ENCODE results near the gene METRN.

The METRN gene

DNA sequence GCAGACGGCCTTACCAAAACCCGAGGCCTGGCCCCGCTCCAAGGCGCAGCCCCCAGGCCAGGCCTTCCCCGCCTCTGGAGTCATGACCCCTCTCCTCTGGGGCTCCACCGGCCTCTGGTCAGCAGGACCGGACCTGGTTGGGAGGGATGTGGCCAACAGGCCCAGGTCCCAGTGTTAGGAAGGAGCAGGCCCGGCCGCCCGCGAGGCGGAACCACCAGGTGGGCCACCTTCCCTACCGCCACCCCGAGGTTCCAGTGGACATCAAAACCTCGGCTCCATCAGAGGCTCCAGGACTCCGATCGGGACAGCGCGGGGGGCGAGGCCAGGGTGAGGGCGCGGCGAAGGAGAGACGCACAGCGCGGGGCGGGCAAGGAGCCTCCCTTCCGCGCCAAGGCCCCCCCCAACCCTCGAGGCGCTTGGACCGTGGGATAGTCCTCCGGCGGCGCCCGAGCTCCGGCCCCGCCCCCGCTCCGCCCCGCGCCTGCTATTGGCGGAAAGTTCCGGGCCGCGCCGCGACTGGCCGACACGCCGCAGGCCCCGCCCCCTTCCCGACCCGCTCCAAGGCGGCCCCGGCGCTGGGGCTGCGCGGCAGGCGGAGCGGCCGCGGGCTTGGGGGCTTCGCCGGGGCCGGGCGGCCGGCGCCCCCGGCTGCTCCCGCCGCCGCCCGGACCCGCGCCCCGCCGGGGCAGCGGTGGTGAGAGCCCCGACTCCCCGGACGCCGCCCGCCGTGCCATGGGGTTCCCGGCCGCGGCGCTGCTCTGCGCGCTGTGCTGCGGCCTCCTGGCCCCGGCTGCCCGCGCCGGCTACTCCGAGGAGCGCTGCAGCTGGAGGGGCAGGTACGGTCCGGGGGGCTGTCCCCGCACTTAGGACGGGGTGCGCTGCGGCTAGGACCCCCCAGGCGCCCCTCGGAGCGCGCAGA lies at the start of gene METRN:
METRN (plus strand) TSS at position 561 of the 919 bp plus-strand sequence; CDS start at position 733, 172 bp downstream.
- peak; percentile 95 for DNase-seq

DNA sequence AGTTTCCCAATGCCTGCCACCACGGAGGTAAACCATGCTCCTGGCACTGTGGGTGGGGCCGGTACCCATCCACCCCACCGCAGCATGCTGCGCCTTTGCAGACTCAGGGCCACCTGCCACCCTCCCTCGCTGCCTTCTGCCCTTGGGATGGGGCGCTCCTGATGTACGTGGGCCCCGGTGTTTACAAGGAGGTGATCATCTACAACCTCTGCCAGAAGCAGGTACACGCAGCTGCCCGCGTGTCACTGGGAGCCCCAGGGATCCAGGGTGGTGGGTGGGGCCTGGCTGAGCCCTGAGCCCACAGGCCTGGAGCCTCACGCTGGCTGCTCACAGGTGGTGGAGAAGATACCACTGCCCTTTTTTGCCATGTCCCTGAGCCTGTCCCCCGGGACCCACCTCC lies 48.3 kb upstream of the METRN start:
- DNase-seq: no peak

DNA sequence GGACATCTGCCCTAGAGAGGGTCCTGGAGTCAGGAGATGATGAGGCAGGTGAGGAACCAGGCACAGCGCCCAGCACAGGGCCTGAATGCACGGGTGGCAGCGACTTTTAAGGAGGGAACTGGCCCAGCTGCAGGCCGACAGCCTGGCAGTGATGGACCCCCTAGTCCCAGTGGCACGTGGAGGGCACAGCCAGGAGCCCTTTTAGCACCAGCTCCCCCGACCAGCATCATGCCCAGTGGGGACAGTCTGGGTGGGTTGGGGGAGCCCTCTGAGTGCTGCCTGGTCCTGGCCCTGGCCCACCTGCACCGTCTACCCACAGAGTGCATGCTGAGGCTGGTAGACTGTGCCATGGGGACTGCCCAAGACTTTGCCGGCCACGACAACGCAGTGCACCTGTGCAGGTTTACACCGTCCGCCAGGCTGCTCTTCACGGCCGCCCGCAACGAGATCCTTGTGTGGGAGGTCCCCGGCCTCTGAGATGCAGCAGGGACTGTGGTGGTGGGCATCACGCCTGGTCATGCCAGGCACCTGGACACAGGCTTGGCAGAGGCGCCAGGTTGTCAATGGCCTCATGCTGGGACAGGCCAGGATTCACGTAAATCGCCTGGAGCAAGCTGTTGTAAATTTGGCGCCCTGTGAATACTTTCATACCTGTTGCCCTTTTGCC lies 47.7 kb upstream of the METRN start:
- no peak for DNase-seq

DNA sequence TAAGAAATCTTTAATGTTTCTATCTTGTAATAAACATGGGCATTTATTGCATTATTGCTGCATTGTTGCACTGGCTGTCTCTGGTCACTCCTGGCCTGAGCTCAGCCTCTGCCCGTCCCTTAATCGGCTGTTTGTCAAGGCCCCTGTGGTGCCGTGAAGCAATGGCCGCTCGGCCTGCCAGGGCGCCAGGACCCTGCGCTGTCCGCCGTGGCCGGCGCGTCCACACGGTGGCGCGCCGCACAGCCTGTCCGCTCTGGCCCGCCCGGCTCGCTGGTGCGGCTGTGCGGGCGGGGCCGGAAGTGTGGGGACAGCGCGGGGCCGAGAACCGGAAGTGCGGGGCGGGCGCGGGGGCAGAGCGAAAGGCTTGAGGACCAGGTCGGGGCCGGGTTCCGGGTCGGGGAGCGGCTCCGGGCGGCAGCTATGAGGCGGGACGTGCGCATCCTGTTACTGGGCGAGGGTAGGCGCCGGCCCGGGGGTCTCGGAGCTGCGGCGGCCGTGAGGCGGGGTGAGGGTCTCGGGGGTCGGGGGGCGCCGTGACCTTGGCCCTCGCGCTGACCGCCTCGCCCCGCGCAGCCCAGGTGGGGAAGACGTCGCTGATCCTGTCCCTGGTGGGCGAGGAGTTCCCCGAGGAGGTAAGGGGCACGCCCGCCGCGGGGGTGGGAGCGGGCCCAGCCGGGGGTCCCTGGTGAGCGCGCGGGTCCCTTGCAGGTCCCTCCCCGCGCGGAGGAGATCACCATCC lies 47.0 kb upstream of the METRN start, which contains the start of gene RHOT2:
RHOT2 (plus strand) TSS at position 353 of the 739 bp plus-strand sequence; CDS start at position 421, 68 bp downstream.
- peak; percentile 96 for DNase-seq

DNA sequence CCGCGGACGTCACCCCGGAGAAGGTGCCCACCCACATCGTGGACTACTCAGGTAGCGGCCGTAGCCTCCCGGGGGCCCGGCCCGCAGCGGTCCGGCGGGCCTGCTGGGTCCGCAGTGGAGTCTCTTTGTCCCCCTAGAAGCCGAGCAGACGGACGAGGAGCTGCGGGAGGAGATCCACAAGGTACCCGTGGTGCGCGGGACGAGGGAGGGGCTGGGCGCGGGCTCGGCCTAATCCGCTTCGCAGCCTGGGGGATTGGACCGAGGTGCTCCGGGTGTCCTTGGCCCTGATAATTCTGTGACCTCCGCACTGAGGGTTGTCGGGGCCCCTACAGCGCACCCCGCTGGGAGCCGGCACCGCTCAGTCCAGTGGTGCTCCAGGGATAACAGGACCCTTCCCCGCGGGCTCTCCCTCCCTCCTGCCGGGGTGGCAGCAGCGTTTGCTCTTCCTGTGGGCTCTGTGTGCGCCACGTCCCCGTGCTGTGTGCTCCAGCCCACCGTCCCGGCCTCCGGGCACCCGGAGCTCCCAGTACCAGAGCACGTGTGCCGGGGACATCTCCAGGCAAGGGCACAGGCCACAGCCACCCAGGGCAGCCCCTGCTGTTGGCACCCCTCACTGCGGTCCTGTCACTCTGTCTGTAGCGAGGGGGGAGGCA lies 46.3 kb upstream of the METRN start:
- DNase-seq: peak; percentile 49

DNA sequence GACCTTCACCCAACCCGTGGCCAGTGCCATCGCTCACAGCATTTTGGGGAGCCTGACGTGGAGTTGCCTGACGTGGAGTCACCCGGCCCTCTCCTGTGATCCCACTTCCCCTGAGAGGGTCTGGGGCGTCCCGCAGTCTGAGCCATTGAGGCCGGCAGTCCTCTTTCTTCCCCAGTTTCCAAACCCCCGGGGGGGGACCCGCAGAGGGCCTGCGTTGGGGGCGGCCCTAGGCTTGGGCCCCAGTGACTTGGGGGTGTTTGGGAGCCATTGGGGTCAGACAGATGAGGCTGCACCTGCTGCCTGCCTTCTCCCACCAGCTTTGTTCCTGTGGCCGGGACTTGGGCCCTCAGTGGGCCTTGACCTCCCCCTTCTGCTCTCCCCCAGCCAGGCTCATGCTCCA lies 45.3 kb upstream of the METRN start:
- DNase-seq: no peak

DNA sequence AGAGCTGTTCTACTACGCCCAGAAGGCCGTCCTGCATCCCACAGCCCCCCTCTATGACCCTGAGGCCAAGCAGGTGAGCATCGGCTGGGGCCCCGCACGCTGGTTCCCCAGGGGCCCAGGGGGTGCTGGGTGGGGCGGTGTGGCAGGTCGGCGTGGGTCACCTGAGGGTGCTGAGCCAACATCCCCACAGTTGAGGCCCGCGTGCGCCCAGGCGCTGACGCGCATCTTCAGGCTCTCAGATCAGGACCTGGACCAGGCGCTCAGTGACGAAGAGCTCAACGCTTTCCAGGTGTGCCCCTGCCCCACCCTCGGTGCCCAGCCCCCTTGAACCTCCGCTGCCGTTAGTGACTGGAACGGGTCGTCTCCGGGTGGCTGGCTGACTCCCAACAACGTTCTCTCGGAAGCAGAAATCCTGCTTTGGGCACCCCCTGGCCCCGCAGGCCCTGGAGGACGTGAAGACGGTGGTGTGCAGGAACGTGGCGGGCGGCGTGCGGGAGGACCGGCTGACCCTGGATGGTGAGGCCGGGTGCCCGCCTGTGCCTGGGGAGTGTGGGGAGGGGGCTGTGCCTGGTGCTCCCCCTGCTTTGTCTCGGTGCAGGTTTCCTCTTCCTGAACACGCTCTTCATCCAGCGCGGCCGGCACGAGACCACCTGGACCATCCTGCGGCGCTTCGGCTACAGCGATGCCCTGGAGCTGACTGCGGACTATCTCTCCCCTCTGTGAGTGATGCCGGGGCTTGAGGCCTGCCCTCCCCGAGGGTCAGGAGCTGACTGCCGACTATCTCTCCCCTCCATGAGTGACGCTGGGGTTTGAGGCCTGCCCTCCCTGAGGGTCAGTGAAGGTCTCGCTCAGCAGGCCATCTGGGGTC lies 44.2 kb upstream of the METRN start:
- DNase-seq: no peak

DNA sequence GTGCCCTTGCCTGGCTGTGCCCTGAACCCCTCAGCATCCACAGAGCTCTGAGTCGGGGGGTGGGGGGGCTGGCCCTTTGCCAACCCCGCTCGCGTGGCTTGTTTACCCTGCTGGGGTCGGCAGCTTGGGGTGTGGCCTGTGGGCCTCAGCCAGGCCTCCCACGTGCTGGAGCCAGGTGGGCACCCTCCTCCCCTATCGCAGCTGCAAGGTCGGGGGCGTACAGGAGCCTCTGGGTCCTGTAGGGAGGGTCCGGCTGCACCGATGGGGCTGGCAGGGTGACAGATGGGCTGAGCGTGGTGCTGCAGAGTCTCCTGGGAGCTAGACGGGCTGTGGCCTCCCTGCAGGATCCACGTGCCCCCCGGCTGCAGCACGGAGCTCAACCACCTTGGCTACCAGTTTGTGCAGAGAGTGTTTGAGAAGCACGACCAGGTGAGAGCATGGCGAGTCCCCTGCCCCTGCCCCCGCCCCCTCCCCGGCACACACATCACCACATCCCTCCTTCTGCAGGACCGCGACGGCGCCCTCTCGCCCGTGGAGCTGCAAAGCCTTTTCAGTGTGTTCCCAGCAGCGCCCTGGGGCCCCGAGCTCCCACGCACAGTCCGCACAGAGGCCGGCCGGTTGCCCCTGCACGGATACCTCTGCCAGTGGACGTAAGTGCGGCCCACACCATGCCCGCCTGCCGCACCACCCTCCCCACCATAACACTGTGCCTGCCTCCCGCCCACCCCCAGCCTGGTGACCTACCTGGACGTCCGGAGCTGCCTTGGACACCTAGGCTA lies 43.4 kb upstream of the METRN start:
- no peak for DNase-seq

DNA sequence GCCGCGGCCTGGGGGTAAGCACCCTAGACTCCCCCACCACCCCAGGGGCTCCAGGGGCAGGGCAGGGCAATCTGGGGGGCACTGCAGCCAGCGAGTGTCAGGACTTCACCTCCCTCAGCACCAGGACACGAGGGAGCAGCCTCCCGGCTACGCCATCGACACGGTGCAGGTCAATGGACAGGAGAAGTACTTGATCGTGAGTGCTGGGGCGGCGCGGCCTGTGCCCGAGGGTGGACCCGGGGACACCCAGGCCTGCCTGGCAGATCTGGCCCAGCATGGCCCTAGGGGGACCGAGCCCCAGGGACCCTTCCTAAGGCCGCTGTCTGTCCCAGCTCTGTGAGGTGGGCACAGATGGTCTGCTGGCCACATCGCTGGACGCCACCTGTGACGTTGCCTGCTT lies 42.5 kb upstream of the METRN start:
- no peak for DNase-seq

DNA sequence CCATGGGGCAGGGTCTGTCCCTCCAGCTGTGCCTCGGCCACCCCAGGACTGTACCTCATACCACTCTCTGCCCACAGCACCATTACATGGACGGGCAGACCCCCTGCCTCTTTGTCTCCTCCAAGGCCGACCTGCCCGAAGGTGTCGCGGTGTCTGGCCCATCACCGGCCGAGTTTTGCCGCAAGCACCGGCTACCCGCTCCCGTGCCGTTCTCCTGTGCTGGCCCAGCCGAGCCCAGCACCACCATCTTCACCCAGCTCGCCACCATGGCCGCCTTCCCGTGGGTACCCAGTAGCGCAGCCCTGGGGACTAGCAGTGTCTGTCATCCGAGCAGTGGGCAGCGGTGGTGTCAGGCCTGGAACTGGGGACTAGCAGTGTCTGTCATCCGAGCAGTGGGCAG lies 42.1 kb upstream of the METRN start:
- DNase-seq: no peak

DNA sequence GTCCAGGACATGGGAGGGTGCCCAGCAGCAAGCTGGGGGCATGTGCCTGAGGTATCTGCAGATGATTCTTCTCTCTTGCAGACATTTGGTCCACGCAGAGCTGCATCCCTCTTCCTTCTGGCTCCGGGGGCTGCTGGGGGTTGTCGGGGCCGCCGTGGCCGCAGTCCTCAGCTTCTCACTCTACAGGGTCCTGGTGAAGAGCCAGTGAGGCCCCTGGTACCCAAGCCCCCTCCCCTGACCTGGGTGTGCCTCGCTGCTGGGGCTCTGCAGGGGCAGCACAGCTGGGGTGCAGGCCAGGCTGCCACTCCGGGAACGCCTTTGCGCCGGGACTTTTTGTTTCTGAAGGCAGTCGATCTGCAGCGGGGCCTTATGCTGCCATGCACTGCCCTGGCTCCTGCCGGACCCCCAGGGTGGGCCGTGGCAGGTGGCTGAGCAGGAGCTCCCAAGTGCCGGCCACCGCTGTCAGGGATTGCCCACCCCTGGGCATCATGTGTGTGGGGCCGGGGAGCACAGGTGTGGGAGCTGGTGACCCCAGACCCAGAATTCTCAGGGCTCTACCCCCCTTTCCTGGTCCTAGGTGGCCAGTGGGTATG lies 41.4 kb upstream of the METRN start:
- no peak for DNase-seq

DNA sequence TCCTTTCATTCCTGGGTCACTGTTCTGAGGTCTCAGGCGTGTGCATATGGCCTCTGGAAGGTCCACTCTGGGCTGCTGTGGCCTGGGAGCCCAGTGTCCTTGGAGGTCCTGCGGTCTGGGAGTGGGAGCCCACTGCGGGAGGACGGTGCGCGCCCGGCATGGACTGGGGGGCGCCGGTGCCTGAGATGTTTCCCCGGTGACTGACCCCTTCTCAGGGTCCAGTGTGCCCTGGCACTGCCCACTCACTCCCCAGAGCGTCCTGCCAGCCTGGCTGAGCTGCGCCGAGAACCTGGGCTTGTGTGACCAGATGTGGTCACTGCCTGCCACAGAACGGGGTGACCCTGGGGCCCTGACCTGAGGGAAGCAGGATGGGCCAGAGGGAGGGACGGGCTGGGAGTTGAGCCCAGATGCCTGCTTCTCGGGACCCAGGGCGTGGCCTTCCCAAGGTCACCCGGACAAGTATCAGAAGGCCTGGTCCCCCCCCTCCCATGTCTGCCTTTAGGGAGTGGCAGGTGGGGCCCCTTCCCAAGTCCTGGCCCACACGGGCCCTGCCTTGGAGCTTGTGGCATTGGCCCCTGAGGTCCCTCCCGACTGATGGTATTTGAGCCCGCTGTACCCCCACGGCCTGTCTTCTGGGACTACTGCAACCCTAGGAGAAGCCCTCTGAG lies 40.6 kb upstream of the METRN start:
- DNase-seq: no peak

DNA sequence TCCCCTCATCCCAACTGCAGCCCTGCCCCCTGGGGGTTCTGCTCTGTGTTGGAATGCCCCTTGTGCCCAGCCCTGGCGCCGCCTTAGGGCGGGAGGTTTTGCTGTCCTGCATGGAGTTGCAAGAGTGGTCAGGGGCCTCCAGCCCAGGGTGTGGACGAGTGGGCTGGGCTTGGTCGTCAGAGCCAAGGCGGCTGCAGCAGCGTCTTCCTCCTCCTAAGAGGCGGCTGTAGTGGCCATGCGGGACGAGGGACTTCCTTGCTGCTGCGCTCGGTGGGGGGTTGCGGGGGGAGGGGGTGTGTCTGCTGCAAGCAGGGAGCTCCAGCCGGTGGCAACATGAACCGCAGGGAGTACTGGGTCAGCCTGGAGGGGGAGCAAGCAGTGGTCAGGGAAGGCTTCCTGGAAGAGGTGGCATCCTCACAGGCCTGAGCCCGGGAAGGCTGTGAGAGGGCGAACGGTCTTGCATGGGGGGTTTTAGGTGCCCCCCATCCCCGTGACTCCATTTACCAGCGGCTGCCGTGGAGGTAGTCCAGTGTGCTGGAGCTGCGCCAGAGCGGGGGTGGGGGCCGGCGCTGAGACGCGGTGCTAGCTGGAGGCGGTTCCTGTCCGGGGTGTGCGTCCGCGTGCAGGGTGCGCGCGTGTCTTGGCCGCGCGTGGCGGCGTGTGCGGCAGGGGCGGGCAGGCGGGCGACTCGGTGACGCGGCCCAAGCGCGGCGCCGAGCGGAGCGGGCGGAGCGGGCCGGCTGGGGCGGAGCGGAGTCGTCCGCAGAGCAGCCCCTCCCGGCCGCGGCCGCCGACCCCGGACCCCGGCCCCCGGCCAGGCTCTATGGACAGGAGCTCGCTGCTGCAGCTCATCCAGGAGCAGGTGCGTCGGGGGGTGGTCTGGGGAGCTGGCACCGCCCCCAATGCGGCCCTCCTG lies 39.7 kb upstream of the METRN start, which contains the start of gene RHBDL1:
RHBDL1 (plus strand) TSS at position 704 of the 916 bp plus-strand sequence; CDS start at position 824, 120 bp downstream.
- peak; percentile 47 for DNase-seq

DNA sequence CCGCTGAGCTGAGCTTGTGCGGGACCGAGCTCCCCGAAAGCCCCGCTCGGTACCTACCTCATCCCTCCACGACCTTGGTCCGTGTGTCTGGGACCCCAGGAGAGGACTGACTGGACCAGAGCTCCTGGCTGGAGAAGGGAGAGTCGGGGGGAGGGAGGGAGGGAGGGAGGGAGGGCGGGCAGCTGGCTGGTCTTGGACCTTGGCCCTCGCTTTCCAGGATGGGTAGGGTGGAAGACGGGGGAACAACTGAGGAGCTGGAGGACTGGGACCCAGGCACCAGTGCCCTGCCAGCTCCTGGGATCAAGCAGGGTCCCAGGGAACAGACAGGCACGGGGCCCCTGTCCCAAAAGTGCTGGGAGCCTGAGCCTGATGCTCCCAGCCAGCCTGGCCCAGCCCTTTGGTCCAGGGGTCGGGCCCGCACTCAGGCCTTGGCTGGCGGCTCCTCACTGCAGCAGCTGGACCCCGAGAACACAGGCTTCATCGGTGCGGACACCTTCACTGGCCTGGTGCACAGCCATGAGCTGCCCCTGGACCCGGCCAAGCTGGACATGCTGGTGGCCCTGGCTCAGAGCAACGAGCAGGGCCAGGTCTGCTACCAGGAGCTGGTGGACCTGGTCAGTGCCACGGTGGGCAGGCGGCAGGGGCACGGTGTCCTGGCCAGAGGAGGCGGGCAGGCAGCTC lies 38.9 kb upstream of the METRN start:
- no peak for DNase-seq

DNA sequence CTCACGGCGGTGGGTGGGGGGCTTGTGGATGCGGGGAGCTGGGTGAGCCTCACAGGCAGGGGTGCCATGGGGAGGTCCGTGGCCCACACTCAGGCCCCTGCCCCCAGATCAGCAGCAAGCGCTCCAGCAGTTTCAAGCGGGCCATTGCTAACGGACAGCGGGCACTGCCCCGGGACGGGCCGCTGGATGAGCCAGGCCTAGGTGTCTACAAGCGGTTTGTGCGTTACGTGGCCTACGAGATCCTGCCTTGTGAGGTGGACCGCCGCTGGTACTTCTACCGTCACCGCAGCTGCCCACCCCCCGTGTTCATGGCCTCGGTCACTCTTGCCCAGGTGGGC lies 38.4 kb upstream of the METRN start:
- DNase-seq: no peak

DNA sequence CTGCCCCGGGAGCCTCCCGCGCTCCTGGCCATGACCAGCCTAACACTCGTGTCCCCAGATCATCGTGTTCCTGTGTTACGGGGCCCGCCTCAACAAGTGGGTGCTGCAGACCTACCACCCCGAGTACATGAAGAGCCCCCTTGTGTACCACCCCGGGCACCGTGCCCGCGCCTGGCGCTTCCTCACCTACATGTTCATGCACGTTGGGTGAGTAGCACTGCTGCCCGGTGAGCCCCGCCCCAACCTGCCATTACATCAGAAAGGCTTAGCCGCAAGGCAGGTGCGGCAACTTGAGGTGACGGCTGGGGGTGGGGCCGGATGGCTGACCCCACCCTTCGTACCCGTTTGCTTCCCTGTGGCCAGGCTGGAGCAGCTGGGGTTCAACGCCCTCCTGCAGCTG lies 38.0 kb upstream of the METRN start:
- DNase-seq: no peak

DNA sequence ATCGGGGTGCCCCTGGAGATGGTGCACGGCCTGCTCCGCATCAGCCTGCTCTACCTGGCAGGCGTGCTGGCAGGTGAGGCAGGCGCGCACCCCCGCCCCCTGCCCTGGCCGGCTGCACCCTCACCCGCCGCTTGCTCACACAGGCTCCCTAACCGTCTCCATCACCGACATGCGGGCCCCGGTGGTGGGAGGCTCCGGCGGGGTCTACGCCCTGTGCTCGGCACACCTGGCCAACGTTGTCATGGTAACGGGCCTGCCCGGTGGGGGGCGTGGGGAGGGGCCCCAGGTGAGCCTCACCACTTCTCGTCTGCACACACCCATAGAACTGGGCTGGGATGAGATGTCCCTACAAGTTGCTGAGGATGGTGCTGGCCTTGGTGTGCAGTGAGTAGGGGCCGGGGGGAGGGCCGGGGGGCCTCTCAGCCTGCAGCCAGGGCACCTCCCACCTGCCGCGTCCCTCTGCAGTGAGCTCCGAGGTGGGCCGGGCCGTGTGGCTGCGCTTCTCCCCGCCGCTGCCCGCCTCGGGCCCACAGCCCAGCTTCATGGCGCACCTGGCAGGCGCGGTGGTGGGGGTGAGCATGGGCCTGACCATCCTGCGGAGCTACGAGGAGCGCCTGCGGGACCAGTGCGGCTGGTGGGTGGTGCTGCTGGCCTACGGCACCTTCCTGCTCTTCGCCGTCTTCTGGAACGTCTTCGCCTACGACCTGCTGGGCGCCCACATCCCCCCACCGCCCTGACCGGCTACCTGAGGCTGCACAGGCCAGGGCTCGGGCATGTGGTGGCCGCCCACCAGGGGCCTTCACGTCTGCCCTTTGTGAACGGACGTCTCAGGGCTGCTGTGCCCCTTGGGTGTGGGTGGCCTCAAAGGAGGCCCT lies 37.4 kb upstream of the METRN start:
- DNase-seq: no peak
